ENCODE measurements around the gene ABCB11. TPM values are rescaled to one million over a fixed set of nuclear protein-coding genes. Genes with fewer than 3 reads are reported as not detected.

Gene ABCB11
- total and polyA plus RNA-seq, 2 donors (not counting 3 experiments of a cell fraction or from before 2014, with no cell fraction given): 0.22 to 0.44 TPM

GRCh38 chr2:169047256-169048250 is 16.4 kb upstream of the ABCB11 start:
- Histone ChIP-seq H3K36me3 (ENCODE audit: control insufficient read depth in 2 of 2, extremely low read depth in 1 of 2, insufficient read depth in 2 of 2, low read length in 2 of 2) (no peaks in the 10 kb centered on the region), H4K20me1 (replicated peaks; ENCODE audit: control insufficient read depth, extremely low read depth, insufficient read depth, low read length) (no peaks in the 10 kb centered on the region), H3K27ac (ENCODE audit: insufficient read depth, low read depth, low read length) (no peak overlapping the region), H3K27me3 (ENCODE audit: control insufficient read depth in 2 of 2, insufficient read depth in 2 of 2, low read length in 2 of 2) (no peaks in the 10 kb centered on the region), H3K9me1 (replicated peaks; ENCODE audit: control insufficient read depth, extremely low read depth, insufficient read depth, low read length) (no peaks in the 10 kb centered on the region), H3K79me2 (ENCODE audit: control insufficient read depth, insufficient read depth, low read length) (no peaks in the 10 kb centered on the region), H3K4me2 (ENCODE audit: insufficient read depth, low read length) (no peak overlapping the region), H3K9ac (replicated peaks; ENCODE audit: extremely low read depth, insufficient read depth, low read length) (no peak overlapping the region), H3K9me3 (replicated peaks; ENCODE audit: control insufficient read depth, insufficient read depth, low read length) (no peaks in the 10 kb centered on the region), H3K4me3 (replicated peaks in 1 of 3; ENCODE audit: insufficient read depth in 1 of 3, low read depth in 1 of 3, low read length in 3 of 3) (no peak overlapping the region), H3K4me1 (ENCODE audit: control insufficient read depth, extremely low read depth, insufficient read depth, low read length) (peaks cover 5% of the 10 kb centered on the region), H2AFZ (ENCODE audit: low read depth, low read length) (no peak overlapping the region)
- TF ChIP-seq EZH2 (IDR thresholded peaks at IDR 0.05; ENCODE audit: borderline replicate concordance, low read depth, low read length, severe bottlenecking) (no peak), CTCF (IDR thresholded peaks at IDR 0.05; ENCODE audit: extremely low read depth in 1 of 2, insufficient read depth in 1 of 2, low read depth in 1 of 2, low read length in 2 of 2) (no peak), FOS (IDR thresholded peaks at IDR 0.05; ENCODE audit: borderline replicate concordance, insufficient read depth, low read length) (no peak), JUN (IDR thresholded peaks at IDR 0.05; ENCODE audit: borderline replicate concordance, insufficient read depth, insufficient read length, low read depth) (no peak), POLR2AphosphoS5 (IDR thresholded peaks at IDR 0.05; ENCODE audit: insufficient read depth, low read depth, low read length) (no peak), POLR2A (IDR thresholded peaks at IDR 0.05; ENCODE audit: low read depth, low read length) (no peak), MYC (IDR thresholded peaks at IDR 0.05; ENCODE audit: low read depth, low read length) (no peak), GATA2 (IDR thresholded peaks at IDR 0.05; ENCODE audit: insufficient read depth, insufficient read length, low read depth, low read length) (no peak)
- TF ChIP-seq, protein P1, sequence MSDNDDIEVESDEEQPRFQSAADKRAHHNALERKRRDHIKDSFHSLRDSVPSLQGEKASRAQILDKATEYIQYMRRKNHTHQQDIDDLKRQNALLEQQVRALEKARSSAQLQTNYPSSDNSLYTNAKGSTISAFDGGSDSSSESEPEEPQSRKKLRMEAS (IDR thresholded peaks at IDR 0.05; ENCODE audit: insufficient read depth, insufficient read length): no peak
- ChIA-PET POLR2A (no interaction called here), CTCF (interaction anchor here (0.5 kb wide), 1 partner anchor 35 kb away, joined by 3 read pairs; no protein-coding TSS in a partner anchor)
- dilution Hi-C loops (cut with MboI; ENCODE audit: extremely low pct_ligation_motif_present, low sequenced_read_pairs): no loop called here
- BruUV-seq (replicated peaks): no TSS peak
- FAIRE-seq: no peak
- DNase-seq (ENCODE audit: low read depth, low spot score): no peak
- intact Hi-C loops (cut with micrococcal nuclease): no loop called here

All from endothelial cell of umbilical vein (primary cell).